B cell (primary cell): ENCODE data around the gene USP36. TPM values are rescaled to one million over a fixed set of nuclear protein-coding genes. Genes with fewer than 3 reads are reported as not detected.
"Not testable (repeated sequence)": the region's sequence is repeated elsewhere in the genome, so short reads cannot be mapped to it uniquely, and the experiment has no call there.

Experiments
- ATAC-seq: fragments of 200-7000 bp; cut with Tn5 transposase; one replicate; pipeline ENCODE4 v1.10.0; 2021; ENCODE audit warnings: low read depth, mild to moderate bottlenecking, moderate number of reproducible peaks, moderate library complexity
- CTCF ChIA-PET: fragments of 350-600 bp; sonication (Branson Sonifier 250); formaldehyde crosslinking; loops from one replicate; lab custom pipeline; 2021; ENCODE audit warnings: antibody characterized with exemption, inconsistent platforms; lab: Charles Lee
- POLR2A ChIA-PET: fragments of 350-600 bp; sonication (Branson Sonifier 250); formaldehyde crosslinking; loops from one replicate; lab custom pipeline; 2021; ENCODE audit warnings: antibody characterized with exemption; lab: Charles Lee
- DNase-seq: peaks from one replicate; pipeline ENCODE4 v3.0.0; 2013
- H2AFZ ChIP-seq: 2 replicates; pipeline ENCODE4 v1.6.1; 2012; ENCODE audit warnings: mild to moderate bottlenecking, low read depth, low read length; ENCODE audit not compliant: insufficient read depth, poor library complexity, severe bottlenecking
- H3K27ac ChIP-seq, 2 donors: 1 replicate in 1 of 2; 2 replicates in 1 of 2; pipeline ENCODE4 v1.5.1; 2012 to 2013; ENCODE audit warnings: low read length in 2 of 2, mild to moderate bottlenecking in 2 of 2, moderate library complexity in 1 of 2
- H3K27me3 ChIP-seq, 4 experiments: fragments of 200-600 bp in 1 of 4; sonication (generic) in 1 of 4; replicated peaks in 1 of 4; 1 replicate in 2 of 4; 2 replicates in 2 of 4; pipeline versions ENCODE4 v1.6.1 to v1.7.0; 2013 to 2016; ENCODE audit warnings: low read length in 3 of 4, mild to moderate bottlenecking in 2 of 4, mixed read lengths in 1 of 4, moderate library complexity in 1 of 4; ENCODE audit not compliant: insufficient read depth in 4 of 4, control insufficient read depth in 3 of 4; ENCODE audit errors: control extremely low read depth in 1 of 4
- H3K36me3 ChIP-seq, 2 experiments: replicated peaks in 1 of 2; 1 replicate in 1 of 2; 2 replicates in 1 of 2; pipeline versions ENCODE4 v1.6.1 to v1.7.1; 2013; ENCODE audit warnings: low read length in 1 of 2; ENCODE audit not compliant: insufficient read depth in 2 of 2, control insufficient read depth in 1 of 2; ENCODE audit errors: control extremely low read depth in 1 of 2, extremely low read depth in 1 of 2
- H3K4me1 ChIP-seq, 2 donors: fragments of 200-600 bp in 1 of 2; sonication (generic) in 1 of 2; 1 replicate in 1 of 2; 2 replicates in 1 of 2; pipeline versions ENCODE4 v1.5.1 to v1.6.1; 2013 to 2017; ENCODE audit warnings: low read length in 2 of 2; ENCODE audit not compliant: control insufficient read depth in 2 of 2, insufficient read depth in 2 of 2
- H3K4me2 ChIP-seq: replicated peaks from 2 replicates; pipeline ENCODE3; 2012; ENCODE audit warnings: mild to moderate bottlenecking, low read depth, low read length; ENCODE audit not compliant: poor library complexity, severe bottlenecking
- H3K4me3 ChIP-seq, 5 experiments: fragments of 200-600 bp in 1 of 5; sonication (generic) in 1 of 5; 1 replicate in 3 of 5; 2 replicates in 2 of 5; pipeline versions ENCODE4 v1.5.1 to v1.7.0; 2011 to 2016; ENCODE audit warnings: low read length in 4 of 5, mild to moderate bottlenecking in 4 of 5, low read depth in 2 of 5, control low read depth in 1 of 5, moderate library complexity in 1 of 5; ENCODE audit not compliant: insufficient read depth in 1 of 5; ENCODE audit errors: control extremely low read depth in 1 of 5, extremely low read depth in 1 of 5
- H3K79me2 ChIP-seq: fragments of 200-600 bp; sonication (generic); one replicate; pipeline ENCODE4 v1.6.0; 2016; ENCODE audit warnings: low read length; ENCODE audit not compliant: control insufficient read depth, insufficient read depth
- H3K9ac ChIP-seq: fragments of 200-600 bp; sonication (generic); 2 replicates; pipeline ENCODE4 v1.6.1; 2017; ENCODE audit warnings: mild to moderate bottlenecking, low read length, moderate library complexity
- H3K9me3 ChIP-seq, 3 donors: one replicate each; pipeline versions ENCODE4 v1.6.1 to v1.7.1; 2013; ENCODE audit warnings: low read length in 2 of 3; ENCODE audit not compliant: control insufficient read depth in 2 of 3, insufficient read depth in 1 of 3; ENCODE audit errors: control extremely low read depth in 1 of 3
- H4K20me1 ChIP-seq: 2 replicates; pipeline ENCODE4 v1.6.0; 2012; ENCODE audit warnings: mild to moderate bottlenecking, low read length; ENCODE audit not compliant: insufficient read depth, control insufficient read depth, poor library complexity, severe bottlenecking
- H3K27ac Mint-ChIP-seq: one replicate; pipeline ENCODE4 v1.8.0; 2021; ENCODE audit warnings: mixed read lengths
- H3K27me3 Mint-ChIP-seq: one replicate; pipeline ENCODE4 v1.8.0; 2021; ENCODE audit warnings: mixed read lengths
- H3K4me1 Mint-ChIP-seq: one replicate; pipeline ENCODE4 v1.8.0; 2021; ENCODE audit warnings: mixed read lengths
- H3K4me3 Mint-ChIP-seq: one replicate; pipeline ENCODE4 v1.8.0; 2021; ENCODE audit warnings: mixed read lengths
- H3K9me3 Mint-ChIP-seq: one replicate; pipeline ENCODE4 v1.8.0; 2022; ENCODE audit warnings: mixed read lengths; ENCODE audit not compliant: insufficient read depth
- CTCF ChIP-seq: fragments of 200-600 bp; IDR thresholded peaks from one replicate; pipeline ENCODE4 v1.8.0; 2022; ENCODE audit warnings: antibody characterized with exemption, mild to moderate bottlenecking
- EZH2 ChIP-seq: IDR thresholded peaks from 2 replicates; pipeline ENCODE4 v1.6.1; 2012; ENCODE audit warnings: borderline replicate concordance, low read depth, mild to moderate bottlenecking, moderate library complexity, low read length; ENCODE audit not compliant: insufficient read depth, poor library complexity, severe bottlenecking
- WGBS: methylation state at CpG from one replicate; pipeline ENCODE4 v1.1.5; 2013; ENCODE audit warnings: missing lambda C conversion rate; ENCODE audit not compliant: insufficient coverage; 5-methylcytosine and 5-hydroxymethylcytosine counted together
- intact Hi-C: fragments of 100-400 bp; cut with micrococcal nuclease; formaldehyde crosslinking; loops from one replicate; pipeline ENCODE4 v1.10.0; 2022
- polyA plus RNA-seq: library from polyadenylated mRNA; depleted of rRNA; stranded (reverse); fragments of >200 nt; gene quantifications from 2 replicates; pipeline ENCODE4 v1.2.3, GENCODE V29; 2012
- total RNA-seq, 2 donors: library from RNA; stranded (reverse); fragments of 120-200 nt in 1 of 2; gene quantifications; 1 replicate in 1 of 2; 2 replicates in 1 of 2; pipeline versions ENCODE4 v1.2.3 to v1.2.4, GENCODE V29; 2013 to 2022

The USP36 gene
- total and polyA plus RNA-seq, 2 donors (not counting 1 experiment from before 2014, with no cell fraction given), result 52.2 to 137 TPM

- no peak overlapping the region for H3K4me3 Mint-ChIP-seq
- H3K79me2 ChIP-seq, result no peaks in the 10 kb centered on the region
- no peak overlapping the region for H2AFZ ChIP-seq
- no peaks in the 10 kb centered on the region for H3K27me3 ChIP-seq
- WGBS, result 85% methylated on average over 12 of the region's 15 CpGs
- no peaks in the 10 kb centered on the region for H3K9me3 Mint-ChIP-seq
- TF ChIP-seq CTCF, result no peak
- TF ChIP-seq EZH2, result no peak
- H3K27ac ChIP-seq, result no peak overlapping the region
- ChIA-PET CTCF (no interaction called here), POLR2A (no interaction called here)
- no peaks in the 10 kb centered on the region for H4K20me1 ChIP-seq
- DNase-seq (no peak), ATAC-seq (no peak)
- no peak overlapping the region for H3K9ac ChIP-seq
- no peak overlapping the region for H3K27ac Mint-ChIP-seq
- no peaks in the 10 kb centered on the region for H3K9me3 ChIP-seq
- no peak overlapping the region for H3K4me2 ChIP-seq
- H3K27me3 Mint-ChIP-seq, result no peaks in the 10 kb centered on the region
- H3K4me1 ChIP-seq, result no peaks in the 10 kb centered on the region
- no peaks in the 10 kb centered on the region for H3K36me3 ChIP-seq
- H3K4me1 Mint-ChIP-seq, result no peaks in the 10 kb centered on the region
- H3K4me3 ChIP-seq, result no peak overlapping the region
- intact Hi-C loops, result no loop called here
These were observed 30.0 kb upstream of the USP36 start for GRCh38 chr17:78870621-78871020.

- Mint-ChIP-seq H3K4me3 (no peak overlapping the region), H3K9me3 (no peaks in the 10 kb centered on the region), H3K27ac (no peak overlapping the region), H3K4me1 (no peaks in the 10 kb centered on the region), H3K27me3 (peaks cover 7% of the 10 kb centered on the region)
- Histone ChIP-seq H3K27me3 (no peaks in the 10 kb centered on the region), H3K9ac (no peak overlapping the region), H3K79me2 (no peaks in the 10 kb centered on the region), H4K20me1 (no peaks in the 10 kb centered on the region), H3K27ac (no peak overlapping the region), H3K9me3 (no peaks in the 10 kb centered on the region), H3K4me2 (no peak overlapping the region), H3K4me3 (no peak overlapping the region), H3K36me3 (no peaks in the 10 kb centered on the region), H2AFZ (no peak overlapping the region), H3K4me1 (no peaks in the 10 kb centered on the region)
- ChIA-PET CTCF (interaction anchor here (0.7 to 7.7 kb wide), 3 partner anchors 19 to 102 kb away, joined by 3 to 119 read pairs (median 6); partner anchors contain the start of gene TIMP2), POLR2A (no interaction called here)
- no peak for TF ChIP-seq CTCF
- no peak for TF ChIP-seq EZH2
- DNase-seq, result no peak
- ATAC-seq, result no peak
- intact Hi-C loops, result no loop called here
- WGBS, result 63% methylated on average over 3 of the region's 7 CpGs
These were observed 27.8 kb upstream of the USP36 start for GRCh38 chr17:78868391-78868790.

GRCh38 chr17:78867046-78867445, 26.4 kb upstream of the USP36 start:
- H3K27me3 ChIP-seq, DNase-seq, intact Hi-C loops, H4K20me1 ChIP-seq, H3K9me3 Mint-ChIP-seq, H3K4me3 Mint-ChIP-seq, H3K4me1 Mint-ChIP-seq, H3K9me3 ChIP-seq, H3K4me2 ChIP-seq, H2AFZ ChIP-seq, H3K4me1 ChIP-seq, H3K4me3 ChIP-seq, H3K27ac Mint-ChIP-seq, H3K79me2 ChIP-seq, H3K9ac ChIP-seq, POLR2A ChIA-PET, ATAC-seq, H3K27me3 Mint-ChIP-seq, H3K27ac ChIP-seq, H3K36me3 ChIP-seq: not testable (repeated sequence)
- WGBS, result 79% methylated on average over 2 of the region's 3 CpGs
- CTCF ChIA-PET, result interaction anchor here (1.2 to 7.7 kb wide), 7 partner anchors 11 to 115 kb away, joined by 3 to 119 read pairs (median 9); no protein-coding TSS in a partner anchor
